OCI-LY3 (cell line): ENCODE results near the gene MAD1L1.

Experiments used
- H2AFZ ChIP-seq: fragments of 200-600, 300-600 bp; shearing (Covaris generic); 2 replicates; pipeline ENCODE4 v1.6.0; 2014; ENCODE audit warnings: antibody characterized with exemption, low read depth, low read length
- H3K27ac ChIP-seq: fragments of 200-600, 300-600 bp; sonication (generic); 2 replicates; pipeline ENCODE4 v1.5.1; 2014; ENCODE audit warnings: mild to moderate bottlenecking, low read length, moderate library complexity, mixed read lengths
- H3K27me3 ChIP-seq: fragments of 200-600, 300-600 bp; sonication (generic); 2 replicates; pipeline ENCODE4 v1.6.1; 2014; ENCODE audit warnings: low read depth, low read length, mixed read lengths
- H3K36me3 ChIP-seq: fragments of 200-600, 300-600 bp; sonication (generic); replicated peaks from 2 replicates; pipeline ENCODE3; 2014; ENCODE audit warnings: low read depth, low read length, mixed read lengths
- H3K4me1 ChIP-seq: fragments of 300-600, 200-600 bp; sonication (generic); 2 replicates; pipeline ENCODE4 v1.6.1; 2014; ENCODE audit warnings: low read length, mixed read lengths
- H3K4me2 ChIP-seq: fragments of 200-600, 300-600 bp; sonication (generic); 2 replicates; pipeline ENCODE4 v1.6.1; 2014; ENCODE audit warnings: low read length, mixed read lengths
- H3K4me3 ChIP-seq: fragments of 300-600, 200-600 bp; sonication (generic); 2 replicates; pipeline ENCODE4 v1.5.1; 2014; ENCODE audit warnings: antibody characterized with exemption, mild to moderate bottlenecking, low read length, moderate library complexity
- H3K79me2 ChIP-seq: fragments of 300-600, 200-600 bp; shearing (Covaris generic); 2 replicates; pipeline ENCODE4 v1.6.1; 2014; ENCODE audit warnings: mild to moderate bottlenecking, low read length, mixed read lengths
- H3K9ac ChIP-seq: fragments of 300-600, 200-600 bp; shearing (Covaris generic); 2 replicates; pipeline ENCODE4 v1.6.0; 2014; ENCODE audit warnings: mild to moderate bottlenecking, low read length, moderate library complexity
- H3K9me3 ChIP-seq: fragments of 200-600, 300-600 bp; shearing (Covaris generic); 2 replicates; pipeline ENCODE4 v1.6.1; 2014; ENCODE audit warnings: low read length, mixed read lengths; ENCODE audit not compliant: insufficient read depth
- H4K20me1 ChIP-seq: fragments of 200-600, 300-600 bp; sonication (generic); 2 replicates; pipeline ENCODE4 v1.6.1; 2016; ENCODE audit warnings: low read length, mixed read lengths; ENCODE audit not compliant: insufficient read depth
- EZH2phosphoT487 ChIP-seq: fragments of 200-600 bp; shearing (Covaris generic); IDR thresholded peaks from 2 replicates; pipeline ENCODE4 v1.6.1; 2018; ENCODE audit warnings: antibody characterized with exemption, mixed run types, low read depth
- TF ChIP-seq, protein P1 (sequence below): fragments of 200-600, 300-600 bp; sonication (generic); IDR thresholded peaks from 2 replicates; pipeline ENCODE4 v1.5.1; 2014; ENCODE audit warnings: antibody characterized with exemption, low read length, low read depth

MAD1L1 gene

DNA sequence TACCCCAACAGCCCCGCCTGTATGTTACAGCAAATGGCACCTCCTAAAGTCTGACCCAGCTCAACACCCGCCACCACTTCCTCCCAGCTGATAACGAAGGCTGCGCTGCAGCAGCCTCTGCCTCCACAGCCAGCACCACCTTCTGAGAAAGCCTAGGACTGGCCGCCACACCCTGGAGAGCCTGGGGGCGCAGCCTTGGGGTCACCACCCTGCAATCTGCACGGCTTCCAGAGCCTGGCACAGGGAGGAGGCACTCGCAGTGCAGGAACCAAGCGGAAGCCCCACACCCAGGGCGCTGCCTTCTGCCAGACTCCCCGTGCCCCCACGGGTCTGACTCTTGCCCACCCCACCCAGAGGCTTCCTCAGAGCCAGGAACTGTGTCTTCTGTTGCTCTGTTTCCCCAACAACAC is 112.5 kb downstream of the MAD1L1 start:
- Histone ChIP-seq H2AFZ (no peak overlapping the region), H3K4me1 (no peaks in the 10 kb centered on the region), H3K79me2 (no peaks in the 10 kb centered on the region), H3K36me3 (peaks cover 3% of the 10 kb centered on the region), H3K4me3 (no peak overlapping the region), H3K27ac (no peak overlapping the region), H4K20me1 (no peaks in the 10 kb centered on the region), H3K9me3 (no peaks in the 10 kb centered on the region), H3K27me3 (no peaks in the 10 kb centered on the region), H3K9ac (no peak overlapping the region), H3K4me2 (no peak overlapping the region)
- no peak for TF ChIP-seq EZH2phosphoT487
- TF ChIP-seq, protein P1, sequence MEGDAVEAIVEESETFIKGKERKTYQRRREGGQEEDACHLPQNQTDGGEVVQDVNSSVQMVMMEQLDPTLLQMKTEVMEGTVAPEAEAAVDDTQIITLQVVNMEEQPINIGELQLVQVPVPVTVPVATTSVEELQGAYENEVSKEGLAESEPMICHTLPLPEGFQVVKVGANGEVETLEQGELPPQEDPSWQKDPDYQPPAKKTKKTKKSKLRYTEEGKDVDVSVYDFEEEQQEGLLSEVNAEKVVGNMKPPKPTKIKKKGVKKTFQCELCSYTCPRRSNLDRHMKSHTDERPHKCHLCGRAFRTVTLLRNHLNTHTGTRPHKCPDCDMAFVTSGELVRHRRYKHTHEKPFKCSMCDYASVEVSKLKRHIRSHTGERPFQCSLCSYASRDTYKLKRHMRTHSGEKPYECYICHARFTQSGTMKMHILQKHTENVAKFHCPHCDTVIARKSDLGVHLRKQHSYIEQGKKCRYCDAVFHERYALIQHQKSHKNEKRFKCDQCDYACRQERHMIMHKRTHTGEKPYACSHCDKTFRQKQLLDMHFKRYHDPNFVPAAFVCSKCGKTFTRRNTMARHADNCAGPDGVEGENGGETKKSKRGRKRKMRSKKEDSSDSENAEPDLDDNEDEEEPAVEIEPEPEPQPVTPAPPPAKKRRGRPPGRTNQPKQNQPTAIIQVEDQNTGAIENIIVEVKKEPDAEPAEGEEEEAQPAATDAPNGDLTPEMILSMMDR, result no peak

DNA sequence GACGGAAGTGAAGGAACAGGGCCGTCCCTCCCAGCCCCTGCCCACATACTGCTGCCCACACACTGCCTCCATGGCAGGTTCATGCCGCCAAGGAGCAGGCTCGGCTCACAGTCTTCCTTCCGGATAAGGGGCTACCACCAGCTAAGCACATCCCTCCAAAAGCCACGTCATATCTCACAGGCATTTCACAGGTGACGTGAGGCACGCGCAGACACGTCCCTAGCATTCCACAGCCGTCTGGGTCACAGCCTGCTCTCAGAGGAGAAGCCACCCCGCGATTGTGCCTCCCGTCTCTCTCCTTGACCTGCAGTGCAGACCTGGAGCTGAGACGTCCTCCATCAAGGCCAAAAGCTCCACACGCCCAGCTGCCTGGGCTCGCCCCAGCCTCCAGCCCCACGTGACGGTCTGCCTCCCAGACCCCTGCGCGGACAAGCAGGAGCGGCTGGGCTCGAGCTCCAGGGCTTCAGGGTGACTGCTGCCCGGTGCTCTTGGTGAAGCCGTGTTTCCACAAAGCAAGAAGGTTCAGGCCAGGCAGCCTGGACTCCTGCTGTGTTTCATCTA is 114.0 kb downstream of the MAD1L1 start:
- H3K36me3 ChIP-seq, result peaks cover 3% of the 10 kb centered on the region
- H3K4me3 ChIP-seq, result no peak overlapping the region
- no peak overlapping the region for H2AFZ ChIP-seq
- no peaks in the 10 kb centered on the region for H3K79me2 ChIP-seq
- no peak overlapping the region for H3K9ac ChIP-seq
- H3K9me3 ChIP-seq, result no peaks in the 10 kb centered on the region
- H3K4me2 ChIP-seq, result no peak overlapping the region
- no peak for TF ChIP-seq EZH2phosphoT487
- TF ChIP-seq, protein P1, result no peak
- no peaks in the 10 kb centered on the region for H3K4me1 ChIP-seq
- no peaks in the 10 kb centered on the region for H3K27me3 ChIP-seq
- H3K27ac ChIP-seq, result no peak overlapping the region
- H4K20me1 ChIP-seq, result no peaks in the 10 kb centered on the region

DNA sequence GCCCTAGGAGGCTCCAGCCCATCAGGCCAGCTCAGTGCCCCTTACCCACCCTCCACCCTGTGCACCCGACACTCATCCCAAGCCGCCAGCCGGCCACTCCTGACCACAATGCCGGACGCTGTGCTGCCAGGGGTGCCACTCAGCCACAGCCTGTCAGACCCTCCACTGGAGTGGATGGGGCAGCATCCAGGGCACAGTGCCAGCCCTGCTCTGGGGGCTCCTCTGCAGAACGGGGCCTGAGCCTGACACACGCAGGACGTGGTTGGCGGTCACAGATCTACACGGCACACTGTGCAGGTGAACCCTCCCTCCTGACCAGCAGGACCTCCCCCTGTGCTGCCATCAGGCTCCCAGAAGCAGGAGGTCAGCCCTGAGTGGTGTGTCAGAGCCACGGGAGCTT is 114.7 kb downstream of the MAD1L1 start:
- Histone ChIP-seq H3K36me3 (peaks cover 3% of the 10 kb centered on the region), H3K9ac (no peak overlapping the region), H3K79me2 (no peaks in the 10 kb centered on the region), H2AFZ (no peak overlapping the region), H3K4me2 (no peak overlapping the region), H3K4me3 (no peak overlapping the region), H3K4me1 (no peaks in the 10 kb centered on the region), H3K27me3 (no peaks in the 10 kb centered on the region), H4K20me1 (no peaks in the 10 kb centered on the region), H3K9me3 (no peaks in the 10 kb centered on the region), H3K27ac (no peak overlapping the region)
- no peak for TF ChIP-seq EZH2phosphoT487
- TF ChIP-seq, protein P1, result no peak

DNA sequence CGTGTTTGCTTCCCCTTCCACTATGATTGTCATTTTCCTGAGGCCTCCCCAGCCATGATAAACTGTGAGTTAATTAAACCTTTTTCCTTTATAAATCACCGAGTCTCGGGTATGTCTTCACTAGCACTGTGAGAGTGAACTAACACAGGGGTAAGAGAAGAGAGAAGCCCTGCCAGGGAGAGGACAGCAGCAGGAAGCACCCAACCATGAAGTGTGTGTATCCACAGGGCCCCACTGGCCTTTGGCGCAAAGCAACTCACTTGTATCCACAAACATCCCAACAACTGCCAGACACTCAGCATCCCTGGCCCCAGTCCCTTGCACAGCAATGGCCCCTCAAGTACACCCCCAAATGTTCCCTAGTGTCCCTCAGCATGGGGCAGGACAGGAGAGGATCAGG is 115.1 kb downstream of the MAD1L1 start:
- H3K27ac ChIP-seq, result no peak overlapping the region
- H3K9me3 ChIP-seq, result no peaks in the 10 kb centered on the region
- H4K20me1 ChIP-seq, result no peaks in the 10 kb centered on the region
- no peak overlapping the region for H2AFZ ChIP-seq
- no peak overlapping the region for H3K4me2 ChIP-seq
- H3K79me2 ChIP-seq, result no peaks in the 10 kb centered on the region
- H3K36me3 ChIP-seq, result peaks cover 3% of the 10 kb centered on the region
- H3K9ac ChIP-seq, result no peak overlapping the region
- no peaks in the 10 kb centered on the region for H3K4me1 ChIP-seq
- H3K27me3 ChIP-seq, result no peaks in the 10 kb centered on the region
- no peak overlapping the region for H3K4me3 ChIP-seq
- TF ChIP-seq EZH2phosphoT487, result no peak
- TF ChIP-seq, protein P1, result no peak
